Left ventricle myocardium superior (tissue), 1 donor: ENCODE measurements around the gene QKI. TPM values are rescaled to one million over a fixed set of nuclear protein-coding genes. Genes with fewer than 3 reads are reported as not detected.

Source experiments
- ATAC-seq: fragments of 200-7000 bp; cut with Tn5 transposase; one replicate; pipeline ENCODE4 v1.9.1; 2020; ENCODE audit warnings: mild to moderate bottlenecking, moderate library complexity
- DNase-seq: peaks from one replicate; pipeline ENCODE4 v3.0.0-alpha.2; 2020
- intact Hi-C: fragments of 100-400 bp; cut with micrococcal nuclease; formaldehyde crosslinking; loops from one replicate; pipeline ENCODE4 v1.11.0; 2022
- total RNA-seq: library from RNA; stranded (reverse); fragmentation: NEBNext Ultra II Directional; extraction: Animal tissue kit (Norgen Biotek cat#: 25700); gene quantifications from one replicate; pipeline ENCODE4 v1.2.1, GENCODE V29; 2021
- donor health status: DM: no; HTN: yes; CAD: no; lungs with severe emphysema.

QKI gene
- total RNA-seq, 1 donor from 2014 or later = 502 TPM

- DNase-seq = no peak
- no peak for ATAC-seq
- intact Hi-C loops = no loop called here
Observed at GRCh38 chr6:163617549-163617948, 203.0 kb downstream of the QKI start.

DNA sequence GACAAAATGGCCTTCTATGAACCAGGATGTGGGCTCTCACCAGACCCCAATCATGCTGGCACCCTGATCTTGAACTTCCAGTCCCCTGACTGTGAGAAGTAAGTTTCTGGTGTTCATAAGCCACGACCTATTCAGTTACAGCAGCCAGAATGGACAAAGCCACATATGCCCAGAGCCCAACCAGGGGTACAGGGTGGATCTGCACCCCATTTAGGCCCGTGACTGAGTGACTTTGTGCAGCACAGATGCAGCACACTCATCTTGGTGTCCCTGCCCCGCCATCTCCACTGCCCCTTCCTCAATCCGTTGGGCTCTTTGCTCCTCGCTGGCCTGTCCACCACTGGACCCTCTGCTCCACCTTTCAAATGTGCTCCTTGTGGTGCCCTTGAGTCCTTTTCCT, 205.6 kb downstream of the QKI start:
- no peak for ATAC-seq
- intact Hi-C loops = no loop called here
- DNase-seq = no peak

DNA sequence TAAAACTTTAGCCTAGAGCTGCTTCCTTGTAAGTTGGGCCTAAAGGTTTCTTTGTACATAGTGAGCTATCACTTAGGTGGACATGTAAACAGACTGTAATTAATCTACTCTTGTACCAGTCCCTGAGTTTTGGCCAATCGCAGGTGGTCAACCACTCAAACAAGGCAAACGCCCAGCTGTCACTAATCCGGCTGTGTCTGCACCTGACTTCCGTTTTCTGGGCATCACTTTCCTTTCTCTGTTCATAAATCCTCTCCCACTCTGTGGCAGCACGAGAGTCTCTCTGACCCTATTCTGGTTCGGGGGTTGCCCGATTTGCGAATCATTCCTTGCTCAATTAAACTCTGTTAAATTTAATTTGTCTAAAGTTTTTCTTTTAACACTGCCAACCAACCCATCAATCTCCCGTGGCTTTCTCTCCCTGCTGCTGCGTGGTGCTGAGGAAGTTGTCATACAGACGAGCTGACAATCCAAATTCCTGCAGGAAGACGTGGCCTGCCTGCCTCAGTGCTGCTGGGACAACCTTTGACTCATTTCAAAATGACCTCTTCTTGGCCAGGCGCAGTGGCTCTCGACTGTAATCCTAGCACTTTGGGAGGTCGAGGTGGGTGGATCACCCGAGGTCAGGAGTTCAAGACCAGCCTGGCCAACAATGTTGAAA, 206.3 kb downstream of the QKI start:
- no peak for ATAC-seq
- intact Hi-C loops = no loop called here
- DNase-seq = no peak

- ATAC-seq (no peak), DNase-seq (no peak)
- intact Hi-C loops = no loop called here
Observed at GRCh38 chr6:163625265-163625664, 210.7 kb downstream of the QKI start.

GRCh38 chr6:163626073-163626867, 211.8 kb downstream of the QKI start:
- no peak for ATAC-seq
- intact Hi-C loops = no loop called here
- DNase-seq = no peak

GRCh38 chr6:163627274-163628062, 212.9 kb downstream of the QKI start:
- DNase-seq (no peak), ATAC-seq (no peak)
- intact Hi-C loops = no loop called here
